Prostate gland (tissue), 2 donors: ENCODE results near the gene C3orf70. TPM values are rescaled to one million over a fixed set of nuclear protein-coding genes. Genes with fewer than 3 reads are reported as not detected.

Source experiments
- DNase-seq: peaks from one replicate; pipeline ENCODE4 v3.0.0-alpha.2; 2019; ENCODE audit warnings: low spot score
- H3K27ac ChIP-seq, 2 donors: fragments of 200-600 bp; sonication (generic); 2 replicates each; pipeline ENCODE4 v1.5.1; 2017 to 2019
- H3K27me3 ChIP-seq: fragments of 200-600 bp; sonication (generic); replicated peaks from 2 replicates; pipeline ENCODE4 v1.5.1; 2019; ENCODE audit not compliant: insufficient read depth
- H3K36me3 ChIP-seq, 2 donors: fragments of 200-600 bp; sonication (generic); 1 replicate in 1 of 2; 2 replicates in 1 of 2; pipeline versions ENCODE4 v1.5.1 to v1.8.1; 2017 to 2019
- H3K4me1 ChIP-seq: fragments of 200-600 bp; sonication (generic); replicated peaks from 2 replicates; pipeline ENCODE4 v1.5.1; 2019
- H3K4me3 ChIP-seq, 2 donors: fragments of 200-600 bp; sonication (generic); 2 replicates each; pipeline ENCODE4 v1.5.1; 2017 to 2019
- H3K9me3 ChIP-seq: fragments of 200-600 bp; sonication (generic); 2 replicates; pipeline ENCODE4 v1.5.1; 2017
- POLR2A ChIP-seq: fragments of 450-650 bp; IDR thresholded peaks from one replicate; pipeline ENCODE4 v1.6.1; 2016; ENCODE audit warnings: antibody characterized with exemption, mild to moderate bottlenecking
- POLR2AphosphoS5 ChIP-seq: sonication (generic); formaldehyde crosslinking; IDR thresholded peaks from one replicate; pipeline ENCODE4 v1.6.1; 2017; ENCODE audit warnings: antibody characterized with exemption
- WGBS: methylation state at CpG from one replicate; pipeline ENCODE4 v1.1.5; 2018; 5-methylcytosine and 5-hydroxymethylcytosine counted together
- intact Hi-C: fragments of 100-400 bp; cut with DNase I; formaldehyde crosslinking; loops from one replicate; pipeline ENCODE4 v1.14.2; 2022
- total RNA-seq, 2 donors: library from RNA; depleted of rRNA; stranded (reverse); fragments of >200 nt; gene quantifications; one replicate each; pipeline ENCODE4 v1.1.0, GENCODE V29; 2016
- TF ChIP-seq, protein P1 (sequence below), 4 experiments: fragments of 200-600 bp in 2 of 4; fragments of 450-650 bp in 2 of 4; sonication (generic) in 2 of 4; IDR thresholded peaks; 1 replicate in 3 of 4; 2 replicates in 1 of 4; pipeline ENCODE4 v1.5.1; 2016 to 2019; ENCODE audit warnings: antibody characterized with exemption in 4 of 4, mild to moderate bottlenecking in 2 of 4, moderate library complexity in 2 of 4

The C3orf70 gene
- total RNA-seq, 2 donors from 2014 or later: 5.7 to 21.2 TPM

DNA sequence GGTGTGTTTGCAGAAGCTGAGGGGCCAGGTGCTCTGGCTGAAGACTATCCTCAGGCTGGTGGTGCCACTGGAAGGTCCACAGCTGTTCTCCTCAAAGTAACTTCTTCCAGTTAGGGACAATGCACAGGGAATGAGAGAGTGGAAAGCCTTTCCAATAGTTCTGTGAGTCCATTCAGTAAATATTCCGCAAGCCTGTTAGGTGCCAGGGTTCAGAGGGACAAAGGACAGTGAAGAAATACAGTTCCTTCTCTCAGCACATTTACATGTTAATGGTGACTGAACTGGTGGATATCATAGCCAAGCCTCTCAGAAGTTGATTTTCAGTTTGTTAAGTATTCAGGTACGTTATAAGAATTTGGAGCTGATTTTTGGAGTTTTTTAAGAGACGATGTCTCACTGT lies 122.5 kb downstream of the C3orf70 start:
- no peak overlapping the region for H3K27ac ChIP-seq
- intact Hi-C loops: no loop called here
- H3K4me1 ChIP-seq: no peaks in the 10 kb centered on the region
- no peak overlapping the region for H3K4me3 ChIP-seq
- DNase-seq: no peak
- no peaks in the 10 kb centered on the region for H3K9me3 ChIP-seq
- TF ChIP-seq, protein P1, sequence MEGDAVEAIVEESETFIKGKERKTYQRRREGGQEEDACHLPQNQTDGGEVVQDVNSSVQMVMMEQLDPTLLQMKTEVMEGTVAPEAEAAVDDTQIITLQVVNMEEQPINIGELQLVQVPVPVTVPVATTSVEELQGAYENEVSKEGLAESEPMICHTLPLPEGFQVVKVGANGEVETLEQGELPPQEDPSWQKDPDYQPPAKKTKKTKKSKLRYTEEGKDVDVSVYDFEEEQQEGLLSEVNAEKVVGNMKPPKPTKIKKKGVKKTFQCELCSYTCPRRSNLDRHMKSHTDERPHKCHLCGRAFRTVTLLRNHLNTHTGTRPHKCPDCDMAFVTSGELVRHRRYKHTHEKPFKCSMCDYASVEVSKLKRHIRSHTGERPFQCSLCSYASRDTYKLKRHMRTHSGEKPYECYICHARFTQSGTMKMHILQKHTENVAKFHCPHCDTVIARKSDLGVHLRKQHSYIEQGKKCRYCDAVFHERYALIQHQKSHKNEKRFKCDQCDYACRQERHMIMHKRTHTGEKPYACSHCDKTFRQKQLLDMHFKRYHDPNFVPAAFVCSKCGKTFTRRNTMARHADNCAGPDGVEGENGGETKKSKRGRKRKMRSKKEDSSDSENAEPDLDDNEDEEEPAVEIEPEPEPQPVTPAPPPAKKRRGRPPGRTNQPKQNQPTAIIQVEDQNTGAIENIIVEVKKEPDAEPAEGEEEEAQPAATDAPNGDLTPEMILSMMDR (IDR thresholded peaks at IDR 0.05): no peak
- no peak for TF ChIP-seq POLR2A
- no peak for TF ChIP-seq POLR2AphosphoS5
- WGBS: 99% methylated on average over 3 of the region's 3 CpGs
- no peaks in the 10 kb centered on the region for H3K36me3 ChIP-seq
- no peaks in the 10 kb centered on the region for H3K27me3 ChIP-seq

DNA sequence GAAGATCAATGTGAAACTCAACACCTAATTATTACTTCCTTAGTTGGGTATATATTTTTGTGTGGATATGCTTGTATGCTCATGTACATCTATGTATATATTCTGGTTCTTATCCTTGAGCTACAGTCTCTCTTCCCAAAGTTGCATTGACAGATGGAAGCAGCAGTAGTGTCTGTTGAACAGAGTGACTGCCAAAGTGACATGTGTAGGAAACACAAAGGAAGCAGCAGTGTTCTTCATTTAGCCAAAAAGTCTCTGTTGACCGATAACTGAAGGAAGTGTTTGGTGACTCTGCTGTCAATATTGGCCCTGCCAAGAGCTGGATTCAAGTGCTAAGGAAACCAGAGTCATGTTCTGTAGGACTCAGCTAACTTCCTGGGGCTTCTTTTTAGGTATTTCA lies 123.8 kb downstream of the C3orf70 start:
- no peaks in the 10 kb centered on the region for H3K9me3 ChIP-seq
- TF ChIP-seq POLR2AphosphoS5 (no peak), POLR2A (no peak)
- TF ChIP-seq, protein P1 (IDR thresholded peaks at IDR 0.05): no peak
- no peak for DNase-seq
- no peak overlapping the region for H3K27ac ChIP-seq
- no peaks in the 10 kb centered on the region for H3K36me3 ChIP-seq
- no peak overlapping the region for H3K4me3 ChIP-seq
- H3K27me3 ChIP-seq: no peaks in the 10 kb centered on the region
- 84% methylated on average over 1 of the region's 1 CpG for WGBS
- no peaks in the 10 kb centered on the region for H3K4me1 ChIP-seq
- intact Hi-C loops: no loop called here

DNA sequence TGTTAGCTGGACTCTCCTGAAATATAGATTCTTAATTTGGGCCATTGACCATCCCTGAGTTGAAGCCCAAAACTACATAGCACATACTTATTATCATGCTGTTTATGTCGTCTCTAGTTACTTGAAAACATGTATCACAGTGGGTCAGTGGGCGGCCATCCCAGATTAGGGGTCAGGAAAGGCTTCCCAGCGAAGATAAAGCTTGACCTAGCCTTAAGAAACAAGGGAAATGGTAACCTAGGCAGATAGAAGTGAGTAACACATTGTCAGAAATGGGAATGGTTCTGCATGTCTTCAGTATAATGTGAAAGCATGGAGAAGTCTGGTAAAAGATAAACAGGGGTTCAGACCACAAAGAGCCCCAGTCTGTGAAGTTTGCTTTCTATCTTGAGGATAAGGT lies 124.7 kb downstream of the C3orf70 start:
- 92% methylated on average over 3 of the region's 3 CpGs for WGBS
- H3K9me3 ChIP-seq: no peaks in the 10 kb centered on the region
- no peak for DNase-seq
- H3K27me3 ChIP-seq: no peaks in the 10 kb centered on the region
- no peaks in the 10 kb centered on the region for H3K4me1 ChIP-seq
- no peaks in the 10 kb centered on the region for H3K36me3 ChIP-seq
- intact Hi-C loops: no loop called here
- TF ChIP-seq, protein P1 (IDR thresholded peaks at IDR 0.05): no peak
- TF ChIP-seq POLR2AphosphoS5: no peak
- no peak for TF ChIP-seq POLR2A
- no peak overlapping the region for H3K27ac ChIP-seq
- H3K4me3 ChIP-seq: no peak overlapping the region

Other genes starting within 250 kb of the C3orf70 start
- gene EHHADH, start 101.0 kb upstream of the C3orf70 start, total RNA-seq: 10 to 100 TPM in 1 of 2 donors, 1 to 10 TPM in 1; 4.0 to 17.9 TPM
- 10 to 100 TPM; 32.9 to 51.1 TPM for gene MAP3K13, start 210.1 kb upstream of the C3orf70 start, total RNA-seq